Central memory CD8-positive, alpha-beta T cell (primary cell): ENCODE measurements around the gene FATE1.

Experiments used
- ATAC-seq: fragments of 150-1000 bp; cut with Tn5 transposase; replicated peaks from 2 replicates; pipeline ENCODE4 v1.10.0; 2022; ENCODE audit warnings: mild to moderate bottlenecking, moderate FRiP score, moderate number of reproducible peaks; ENCODE audit not compliant: poor library complexity, severe bottlenecking; ENCODE audit errors: extremely low read depth
- DNase-seq, 2 donors: peaks; one replicate each; pipeline ENCODE4 v3.0.0; 2021; ENCODE audit warnings: low spot score in 2 of 2
- H3K27ac Mint-ChIP-seq: one replicate; pipeline ENCODE4 v1.8.0; 2022; ENCODE audit warnings: low read depth, mild to moderate bottlenecking, moderate library complexity, mixed read lengths
- H3K27me3 Mint-ChIP-seq: one replicate; pipeline ENCODE4 v1.8.0; 2022; ENCODE audit warnings: mixed read lengths
- H3K36me3 Mint-ChIP-seq: one replicate; pipeline ENCODE4 v1.8.0; 2022; ENCODE audit warnings: mild to moderate bottlenecking, moderate library complexity, mixed read lengths; ENCODE audit not compliant: insufficient read depth
- H3K4me1 Mint-ChIP-seq: one replicate; pipeline ENCODE4 v1.8.0; 2022; ENCODE audit warnings: mixed read lengths
- H3K4me3 Mint-ChIP-seq: one replicate; pipeline ENCODE4 v1.8.0; 2022; ENCODE audit warnings: mild to moderate bottlenecking, moderate library complexity, mixed read lengths
- H3K9me3 Mint-ChIP-seq: one replicate; pipeline ENCODE4 v1.8.0; 2022; ENCODE audit warnings: mixed read lengths

The FATE1 gene

GRCh38 chrX:151759041-151759708 is 43.3 kb downstream of the FATE1 start:
- DNase-seq, result no peak
- no peaks in the 10 kb centered on the region for H3K4me1 Mint-ChIP-seq
- no peaks in the 10 kb centered on the region for H3K36me3 Mint-ChIP-seq
- H3K9me3 Mint-ChIP-seq, result no peaks in the 10 kb centered on the region
- H3K27ac Mint-ChIP-seq, result no peak overlapping the region
- H3K27me3 Mint-ChIP-seq, result no peaks in the 10 kb centered on the region
- ATAC-seq, result no peak
- H3K4me3 Mint-ChIP-seq, result no peak overlapping the region

GRCh38 chrX:151762802-151763201 is 47.0 kb downstream of the FATE1 start:
- no peak for ATAC-seq
- Mint-ChIP-seq H3K4me1 (no peaks in the 10 kb centered on the region), H3K27ac (no peak overlapping the region), H3K27me3 (peaks cover 10% of the 10 kb centered on the region), H3K9me3 (no peaks in the 10 kb centered on the region), H3K4me3 (no peak overlapping the region), H3K36me3 (no peaks in the 10 kb centered on the region)
- DNase-seq, result no peak

GRCh38 chrX:151763711-151764110 is 47.9 kb downstream of the FATE1 start:
- ATAC-seq, result no peak
- H3K4me3 Mint-ChIP-seq, result no peak overlapping the region

GRCh38 chrX:151765026-151765425 is 49.2 kb downstream of the FATE1 start:
- Mint-ChIP-seq H3K9me3 (no peaks in the 10 kb centered on the region), H3K36me3 (no peaks in the 10 kb centered on the region), H3K27me3 (peaks cover 10% of the 10 kb centered on the region), H3K27ac (no peak overlapping the region), H3K4me1 (no peaks in the 10 kb centered on the region), H3K4me3 (no peak overlapping the region)
- ATAC-seq (no peak), DNase-seq (no peak)

More at GRCh38 chrX:151763711-151764110, 47.9 kb downstream of the FATE1 start:
- no peaks in the 10 kb centered on the region for H3K9me3 Mint-ChIP-seq
- no peaks in the 10 kb centered on the region for H3K4me1 Mint-ChIP-seq
- H3K27ac Mint-ChIP-seq, result no peak overlapping the region
- DNase-seq, result no peak
- no peaks in the 10 kb centered on the region for H3K36me3 Mint-ChIP-seq
- peaks cover 10% of the 10 kb centered on the region for H3K27me3 Mint-ChIP-seq

GRCh38 chrX:151771726-151772125 is 55.9 kb downstream of the FATE1 start:
- H3K9me3 Mint-ChIP-seq, result no peaks in the 10 kb centered on the region
- no peak overlapping the region for H3K27ac Mint-ChIP-seq
- no peaks in the 10 kb centered on the region for H3K36me3 Mint-ChIP-seq
- H3K27me3 Mint-ChIP-seq, result peaks cover 8% of the 10 kb centered on the region
- H3K4me3 Mint-ChIP-seq, result no peak overlapping the region
- H3K4me1 Mint-ChIP-seq, result no peaks in the 10 kb centered on the region
- no peak for ATAC-seq
- DNase-seq, result no peak
